Natural killer cell (primary cell): ENCODE results near the gene DNAH2. TPM values are rescaled to one million over a fixed set of nuclear protein-coding genes. Genes with fewer than 3 reads are reported as not detected.

Experiments
- ATAC-seq, 3 donors: fragments of 150-1000 bp in 2 of 3; fragments of 200-7000 bp in 1 of 3; cut with Tn5 transposase; 1 replicate in 1 of 3; 2 replicates in 2 of 3; pipeline ENCODE4 v1.10.0; 2021; ENCODE audit warnings: mild to moderate bottlenecking in 2 of 3, moderate library complexity in 2 of 3
- DNase-seq, 2 donors: peaks; one replicate each; pipeline versions ENCODE4 v3.0.0 to v3.0.0-alpha.2; 2013 to 2021; ENCODE audit warnings: mixed read lengths in 1 of 2
- H3K27ac ChIP-seq: one replicate; pipeline ENCODE4 v1.5.1; 2013; ENCODE audit warnings: mild to moderate bottlenecking, low read length
- H3K27me3 ChIP-seq: one replicate; pipeline ENCODE4 v1.6.1; 2013; ENCODE audit warnings: low read length; ENCODE audit not compliant: control insufficient read depth, insufficient read depth
- H3K36me3 ChIP-seq: one replicate; pipeline ENCODE4 v1.6.1; 2013; ENCODE audit warnings: low read length; ENCODE audit not compliant: control insufficient read depth, insufficient read depth
- H3K4me1 ChIP-seq: one replicate; pipeline ENCODE4 v1.6.1; 2013; ENCODE audit warnings: low read length; ENCODE audit not compliant: control insufficient read depth, insufficient read depth
- H3K4me3 ChIP-seq: one replicate; pipeline ENCODE4 v1.5.1; 2013; ENCODE audit warnings: low read length
- H3K9me3 ChIP-seq: one replicate; pipeline ENCODE4 v1.6.1; 2013; ENCODE audit warnings: low read length; ENCODE audit not compliant: control insufficient read depth, insufficient read depth
- H3K27ac Mint-ChIP-seq, 2 donors: one replicate each; pipeline ENCODE4 v1.8.0; 2022; ENCODE audit warnings: mild to moderate bottlenecking in 2 of 2, mixed read lengths in 2 of 2, moderate library complexity in 1 of 2
- H3K27me3 Mint-ChIP-seq, 2 donors: one replicate each; pipeline ENCODE4 v1.8.0; 2022; ENCODE audit warnings: low read depth in 2 of 2, mixed read lengths in 2 of 2
- H3K36me3 Mint-ChIP-seq: one replicate; pipeline ENCODE4 v1.8.0; 2022; ENCODE audit warnings: mixed read lengths
- H3K4me1 Mint-ChIP-seq, 2 donors: one replicate each; pipeline ENCODE4 v1.8.0; 2022; ENCODE audit warnings: mixed read lengths in 2 of 2
- H3K4me3 Mint-ChIP-seq: one replicate; pipeline ENCODE4 v1.8.0; 2022; ENCODE audit warnings: mild to moderate bottlenecking, moderate library complexity, mixed read lengths
- H3K9me3 Mint-ChIP-seq, 2 donors: one replicate each; pipeline ENCODE4 v1.8.0; 2022; ENCODE audit warnings: mixed read lengths in 2 of 2
- CTCF ChIP-seq: fragments of 200-600 bp; IDR thresholded peaks from one replicate; pipeline ENCODE4 v1.8.0; 2022; ENCODE audit warnings: antibody characterized with exemption
- WGBS: methylation state at CpG from one replicate; pipeline ENCODE4 v1.1.7; 2013; ENCODE audit warnings: missing lambda C conversion rate; ENCODE audit not compliant: insufficient coverage; 5-methylcytosine and 5-hydroxymethylcytosine counted together
- intact Hi-C: fragments of 100-400 bp; cut with micrococcal nuclease; formaldehyde crosslinking; loops from one replicate; pipeline ENCODE4 v1.14.2; 2022
- total RNA-seq, 4 donors: library from RNA; stranded (reverse); fragments of 120-200 nt in 1 of 4; gene quantifications; one replicate each; pipeline versions ENCODE4 v1.2.3 to v1.2.4, GENCODE V29; 2013 to 2022

The DNAH2 gene
- total RNA-seq, 3 donors from 2014 or later (not counting 1 experiment from before 2014, with no cell fraction given): 0.05 to 0.07 TPM; not detected in 1

GRCh38 chr17:7846765-7847661 is 129.5 kb downstream of the DNAH2 start:
- TF ChIP-seq CTCF: no peak
- peaks cover 43% of the 10 kb centered on the region for H3K4me1 ChIP-seq
- DNase-seq (peak in 1 of 2 donors; percentile 39), ATAC-seq (no peak)
- no peak overlapping the region for H3K27ac ChIP-seq
- peaks cover 0 to under 1% of the 10 kb centered on the region in 2 donors for H3K27me3 Mint-ChIP-seq
- H3K9me3 Mint-ChIP-seq: no peaks in the 10 kb centered on the region
- peaks cover 11% of the 10 kb centered on the region for H3K36me3 ChIP-seq
- H3K27ac Mint-ChIP-seq: peak overlapping the region; percentile 71 to 100
- no peak overlapping the region for H3K4me3 ChIP-seq
- H3K9me3 ChIP-seq: no peaks in the 10 kb centered on the region
- peak overlapping the region; percentile 56 for H3K4me3 Mint-ChIP-seq
- peaks cover 25 to 59% of the 10 kb centered on the region in 2 donors for H3K4me1 Mint-ChIP-seq
- intact Hi-C loops: loop anchor here (10.0 kb wide), 1 partner anchor 398 kb away; the partner anchor contains the start of genes CTC1 and PFAS
- no peaks in the 10 kb centered on the region for H3K36me3 Mint-ChIP-seq
- no peaks in the 10 kb centered on the region for H3K27me3 ChIP-seq
- WGBS: 96% methylated on average over 34 of the region's 34 CpGs

- Mint-ChIP-seq H3K27ac (peak overlapping the region; percentile 52 to 63), H3K9me3 (no peaks in the 10 kb centered on the region), H3K27me3 (no peaks in the 10 kb centered on the region), H3K4me1 (peaks cover 19 to 53% of the 10 kb centered on the region in 2 donors), H3K4me3 (no peak overlapping the region), H3K36me3 (no peaks in the 10 kb centered on the region)
- no peak for ATAC-seq
- WGBS: 85% methylated on average over 16 of the region's 20 CpGs
- TF ChIP-seq CTCF: no peak
- H3K27ac ChIP-seq: no peak overlapping the region
- intact Hi-C loops: loop anchor here (10.0 kb wide), 1 partner anchor 397 kb away; the partner anchor contains the start of genes CTC1 and PFAS
- no peaks in the 10 kb centered on the region for H3K9me3 ChIP-seq
- H3K4me1 ChIP-seq: peaks cover 40% of the 10 kb centered on the region
- no peaks in the 10 kb centered on the region for H3K27me3 ChIP-seq
- no peak overlapping the region for H3K4me3 ChIP-seq
- H3K36me3 ChIP-seq: peaks cover 11% of the 10 kb centered on the region
- DNase-seq: no peak
Measured at GRCh38 chr17:7848131-7848579, 130.6 kb downstream of the DNAH2 start.

GRCh38 chr17:7848739-7849129 is 131.2 kb downstream of the DNAH2 start:
- no peaks in the 10 kb centered on the region for H3K27me3 ChIP-seq
- WGBS: 95% methylated on average over 21 of the region's 21 CpGs
- Mint-ChIP-seq H3K9me3 (no peaks in the 10 kb centered on the region), H3K27me3 (no peaks in the 10 kb centered on the region), H3K36me3 (no peaks in the 10 kb centered on the region), H3K27ac (peak overlapping the region; percentile 48 to 63), H3K4me1 (peaks cover 14 to 48% of the 10 kb centered on the region in 2 donors), H3K4me3 (no peak overlapping the region)
- no peak overlapping the region for H3K4me3 ChIP-seq
- no peaks in the 10 kb centered on the region for H3K9me3 ChIP-seq
- intact Hi-C loops: loop anchor here (10.0 kb wide), 1 partner anchor 396 kb away; the partner anchor contains the start of genes CTC1 and PFAS
- DNase-seq: no peak
- H3K4me1 ChIP-seq: peaks cover 36% of the 10 kb centered on the region
- TF ChIP-seq CTCF: no peak
- H3K36me3 ChIP-seq: peaks cover 11% of the 10 kb centered on the region
- no peak for ATAC-seq
- H3K27ac ChIP-seq: no peak overlapping the region
